Neuronal stem cell (in vitro differentiated cells): ENCODE results near the gene MIPEP. TPM values are rescaled to one million over a fixed set of nuclear protein-coding genes. Genes with fewer than 3 reads are reported as not detected.

ENCODE experiments used
- DNase-seq: peaks from one replicate; pipeline ENCODE4 v3.0.0-alpha.2; 2013; ENCODE audit warnings: low spot score
- H2AFZ ChIP-seq: one replicate; pipeline ENCODE4 v1.6.1; 2013; ENCODE audit warnings: mild to moderate bottlenecking, low read length, inconsistent platforms
- H2AK5ac ChIP-seq: 2 replicates; pipeline ENCODE4 v1.6.1; 2013; ENCODE audit warnings: low read depth, mild to moderate bottlenecking, inconsistent platforms, low read length, moderate library complexity, mixed read lengths
- H2BK120ac ChIP-seq: 2 replicates; pipeline ENCODE4 v1.6.1; 2013; ENCODE audit warnings: low read depth, mild to moderate bottlenecking, inconsistent platforms, low read length, moderate library complexity, mixed read lengths
- H2BK12ac ChIP-seq: one replicate; pipeline ENCODE4 v1.6.1; 2013; ENCODE audit warnings: low read length, inconsistent platforms
- H2BK15ac ChIP-seq: 2 replicates; pipeline ENCODE4 v1.6.1; 2013; ENCODE audit warnings: mild to moderate bottlenecking, low read length, inconsistent platforms, mixed read lengths
- H2BK5ac ChIP-seq: one replicate; pipeline ENCODE4 v1.6.1; 2013; ENCODE audit warnings: inconsistent platforms, mild to moderate bottlenecking, low read length, moderate library complexity
- H3K14ac ChIP-seq: one replicate; pipeline ENCODE4 v1.6.1; 2013; ENCODE audit warnings: low read length, inconsistent platforms
- H3K18ac ChIP-seq: 2 replicates; pipeline ENCODE4 v1.6.1; 2013; ENCODE audit warnings: low read length, inconsistent platforms
- H3K23ac ChIP-seq: 2 replicates; pipeline ENCODE4 v1.6.1; 2013; ENCODE audit warnings: low read depth, mild to moderate bottlenecking, mixed read lengths, low read length, inconsistent platforms; ENCODE audit not compliant: poor library complexity
- H3K27ac ChIP-seq: replicated peaks from 3 replicates; pipeline ENCODE4 v1.5.1; 2013; ENCODE audit warnings: low read length, inconsistent platforms
- H3K27me3 ChIP-seq, 3 experiments: 2 replicates each; pipeline ENCODE4 v1.6.1; 2013; ENCODE audit warnings: low read length in 3 of 3, mild to moderate bottlenecking in 2 of 3, inconsistent platforms in 1 of 3, low read depth in 1 of 3, mixed read lengths in 1 of 3, moderate library complexity in 1 of 3; ENCODE audit not compliant: control insufficient read depth in 3 of 3, insufficient read depth in 3 of 3
- H3K36me3 ChIP-seq, 2 donors: replicated peaks in 1 of 2; 2 replicates each; pipeline ENCODE4 v1.6.1; 2013; ENCODE audit warnings: low read length in 2 of 2; ENCODE audit not compliant: control insufficient read depth in 2 of 2, insufficient read depth in 2 of 2
- H3K4ac ChIP-seq: 2 replicates; pipeline ENCODE4 v1.6.1; 2013; ENCODE audit warnings: inconsistent platforms, mild to moderate bottlenecking, low read length, moderate library complexity
- H3K4me1 ChIP-seq, 2 donors: 1 replicate in 1 of 2; 2 replicates in 1 of 2; pipeline ENCODE4 v1.6.1; 2013; ENCODE audit warnings: low read length in 2 of 2, low read depth in 1 of 2; ENCODE audit not compliant: control insufficient read depth in 2 of 2, insufficient read depth in 1 of 2
- H3K4me2 ChIP-seq: one replicate; pipeline ENCODE4 v1.6.1; 2013; ENCODE audit warnings: mild to moderate bottlenecking, low read length, inconsistent platforms; ENCODE audit not compliant: insufficient read depth, poor library complexity, severe bottlenecking
- H3K4me3 ChIP-seq, 2 donors: 2 replicates each; pipeline ENCODE4 v1.5.1; 2013; ENCODE audit warnings: low read length in 2 of 2, mild to moderate bottlenecking in 2 of 2, inconsistent platforms in 1 of 2, moderate library complexity in 1 of 2
- H3K79me1 ChIP-seq: one replicate; pipeline ENCODE4 v1.6.1; 2013; ENCODE audit warnings: low read depth, mild to moderate bottlenecking, inconsistent platforms, low read length, moderate library complexity
- H3K9ac ChIP-seq: one replicate; pipeline ENCODE4 v1.6.1; 2013; ENCODE audit warnings: mild to moderate bottlenecking, low read depth, low read length, inconsistent platforms; ENCODE audit not compliant: poor library complexity
- H3K9me3 ChIP-seq, 2 donors: replicated peaks in 1 of 2; 2 replicates each; pipeline versions ENCODE3 to v1.6.1; 2013; ENCODE audit warnings: low read length in 2 of 2, mild to moderate bottlenecking in 2 of 2, inconsistent platforms in 1 of 2, low read depth in 1 of 2, mixed read lengths in 1 of 2, moderate library complexity in 1 of 2; ENCODE audit not compliant: control insufficient read depth in 2 of 2, insufficient read depth in 1 of 2
- H4K8ac ChIP-seq: one replicate; pipeline ENCODE4 v1.6.1; 2013; ENCODE audit warnings: low read depth, mild to moderate bottlenecking, inconsistent platforms, low read length, moderate library complexity
- H4K91ac ChIP-seq: one replicate; pipeline ENCODE4 v1.6.1; 2013; ENCODE audit warnings: low read length, low read depth, mild to moderate bottlenecking, inconsistent platforms; ENCODE audit not compliant: poor library complexity
- WGBS, 2 donors: extraction: QIAGEN DNeasy Blood & Tissue Kit; methylation state at CpG; one replicate each; pipeline ENCODE4 v1.1.7; 2013; ENCODE audit warnings: missing lambda C conversion rate in 2 of 2, mixed read lengths in 1 of 2; ENCODE audit not compliant: insufficient read length in 2 of 2, insufficient replicate concordance in 1 of 2; ENCODE audit errors: extremely low coverage in 2 of 2; 5-methylcytosine and 5-hydroxymethylcytosine counted together
- small RNA-seq: library from polyadenylated mRNA; stranded (forward); fragments of <200 nt; extraction: miRNeasy Mini kit (QIAGEN cat#:217004); gene quantifications from one replicate; pipeline ENCODE3, GENCODE V24; 2013; ENCODE audit not compliant: insufficient read depth

MIPEP gene

GRCh38 chr13:23680845-23681669, 208.1 kb downstream of the MIPEP start:
- Histone ChIP-seq H3K36me3 (no peaks in the 10 kb centered on the region), H2AK5ac (no peak overlapping the region), H4K8ac (no peak overlapping the region), H3K27me3 (no peaks in the 10 kb centered on the region), H3K23ac (no peak overlapping the region), H3K4me3 (no peak overlapping the region), H3K18ac (no peak overlapping the region), H2BK12ac (no peak overlapping the region), H2BK15ac (no peak overlapping the region), H3K4me2 (no peak overlapping the region), H2BK120ac (no peak overlapping the region), H3K9ac (no peak overlapping the region), H3K4me1 (peaks cover 2 to 3% of the 10 kb centered on the region in 2 donors), H2AFZ (peak overlapping the region; percentile 65), H3K14ac (no peak overlapping the region), H3K4ac (no peak overlapping the region), H3K27ac (no peak overlapping the region), H2BK5ac (no peak overlapping the region), H4K91ac (no peak overlapping the region), H3K79me1 (no peaks in the 10 kb centered on the region), H3K9me3 (peaks cover 3 to 16% of the 10 kb centered on the region in 2 donors)
- no CpG with 5 or more reads among the region's 10 CpGs for WGBS, 2 donors
- DNase-seq: no peak

Small RNA genes within 50 kb of the gene (small RNA-seq; reads per million reads assigned to genes)
- not detected for gene MTCO3P2
